WTC11 (cell line): ENCODE results near the gene CCNB2. TPM values are rescaled to one million over a fixed set of nuclear protein-coding genes. Genes with fewer than 3 reads are reported as not detected.

Experiments used
- ATAC-seq: fragments of 200-7000 bp; cut with Tn5 transposase; 2 replicates; pipeline ENCODE4 v1.10.0; 2021; ENCODE audit warnings: mild to moderate bottlenecking, moderate library complexity
- CTCF ChIA-PET: fragments of 300-600 bp; sonication (Branson Sonifier 250); formaldehyde crosslinking; loops from one replicate; lab custom pipeline; 2021; ENCODE audit warnings: antibody characterized with exemption; lab: Charles Lee
- POLR2A ChIA-PET: fragments of 350-600 bp; sonication (Branson Sonifier 250); formaldehyde crosslinking; loops from one replicate; lab custom pipeline; 2021; ENCODE audit warnings: antibody characterized with exemption; lab: Charles Lee
- DNase-seq: peaks from one replicate; pipeline ENCODE4 v3.0.0; 2021; ENCODE audit warnings: low spot score
- H3K27ac Mint-ChIP-seq: 2 replicates; pipeline ENCODE4 v1.8.0; 2021; ENCODE audit warnings: mixed read lengths
- H3K27me3 Mint-ChIP-seq: 2 replicates; pipeline ENCODE4 v1.8.0; 2021; ENCODE audit warnings: low read depth, mild to moderate bottlenecking, moderate library complexity, mixed read lengths
- H3K36me3 Mint-ChIP-seq: 2 replicates; pipeline ENCODE4 v1.8.0; 2021; ENCODE audit warnings: mixed read lengths
- H3K4me1 Mint-ChIP-seq: 2 replicates; pipeline ENCODE4 v1.8.0; 2022; ENCODE audit warnings: mixed read lengths
- H3K4me3 Mint-ChIP-seq: 2 replicates; pipeline ENCODE4 v1.8.0; 2021; ENCODE audit warnings: mild to moderate bottlenecking, moderate library complexity, mixed read lengths
- H3K9me3 Mint-ChIP-seq: 2 replicates; pipeline ENCODE4 v1.8.0; 2021; ENCODE audit warnings: mixed read lengths
- ATF6 ChIP-seq: sonication (generic); formaldehyde crosslinking; IDR thresholded peaks from 2 replicates; pipeline ENCODE4 v1.8.1; 2023; ENCODE audit warnings: mild to moderate bottlenecking, missing genetic modification reagents
- CBFB ChIP-seq: sonication (generic); formaldehyde crosslinking; IDR thresholded peaks from 2 replicates; pipeline ENCODE4 v1.8.1; 2022; ENCODE audit warnings: mild to moderate bottlenecking, low read depth, missing genetic modification reagents
- CREM ChIP-seq: sonication (generic); formaldehyde crosslinking; IDR thresholded peaks from 2 replicates; pipeline ENCODE4 v1.8.1; 2022; ENCODE audit warnings: mild to moderate bottlenecking, missing genetic modification reagents, moderate library complexity
- FOXK1 ChIP-seq: sonication (generic); formaldehyde crosslinking; IDR thresholded peaks from 2 replicates; pipeline ENCODE4 v1.8.0; 2022; ENCODE audit warnings: mild to moderate bottlenecking, moderate library complexity, missing genetic modification reagents
- GABPB1 ChIP-seq: sonication (generic); formaldehyde crosslinking; IDR thresholded peaks from 2 replicates; pipeline ENCODE4 v1.8.1; 2023; ENCODE audit warnings: mild to moderate bottlenecking, missing genetic modification reagents
- GRHL2 ChIP-seq: fragments of 250-450 bp; sonication (Bioruptor Pico); IDR thresholded peaks from 2 replicates; pipeline ENCODE4 v1.8.0; 2022; ENCODE audit warnings: mild to moderate bottlenecking, moderate library complexity; ENCODE audit not compliant: insufficient replicate concordance, severe bottlenecking
- JUN ChIP-seq: sonication (generic); formaldehyde crosslinking; IDR thresholded peaks from 2 replicates; pipeline ENCODE4 v1.8.0; 2023; ENCODE audit warnings: mild to moderate bottlenecking, missing genetic modification reagents
- NR2C2 ChIP-seq: sonication (generic); formaldehyde crosslinking; IDR thresholded peaks from 2 replicates; pipeline ENCODE4 v1.8.0; 2022; ENCODE audit warnings: mild to moderate bottlenecking, missing genetic modification reagents
- OVOL2 ChIP-seq: fragments of 250-450 bp; sonication (Bioruptor Pico); IDR thresholded peaks from 2 replicates; pipeline ENCODE4 v1.9.0; 2021; ENCODE audit warnings: mild to moderate bottlenecking, borderline replicate concordance
- RELA ChIP-seq: sonication (generic); formaldehyde crosslinking; IDR thresholded peaks from 2 replicates; pipeline ENCODE4 v1.8.1; 2022; ENCODE audit warnings: missing genetic modification reagents, mild to moderate bottlenecking, borderline replicate concordance
- SMAD4 ChIP-seq: sonication (generic); formaldehyde crosslinking; IDR thresholded peaks from 2 replicates; pipeline ENCODE4 v1.8.0; 2022; ENCODE audit warnings: mild to moderate bottlenecking, missing genetic modification reagents
- SOX15 ChIP-seq: fragments of 250-450 bp; sonication (Bioruptor Pico); IDR thresholded peaks from 2 replicates; pipeline ENCODE4 v1.9.0; 2021; ENCODE audit warnings: mild to moderate bottlenecking
- TEAD1 ChIP-seq: sonication (generic); formaldehyde crosslinking; IDR thresholded peaks from 2 replicates; pipeline ENCODE4 v1.8.0; 2022; ENCODE audit warnings: mild to moderate bottlenecking, missing genetic modification reagents
- ZNF121 ChIP-seq: sonication (generic); formaldehyde crosslinking; IDR thresholded peaks from 2 replicates; pipeline ENCODE4 v1.8.0; 2023; ENCODE audit warnings: missing genetic modification reagents
- ZNF263 ChIP-seq: sonication (generic); formaldehyde crosslinking; IDR thresholded peaks from 2 replicates; pipeline ENCODE4 v1.8.1; 2022; ENCODE audit warnings: low read depth, mild to moderate bottlenecking, moderate library complexity, missing genetic modification reagents
- ZNF396 ChIP-seq: fragments of 250-450 bp; sonication (Bioruptor Pico); IDR thresholded peaks from 2 replicates; pipeline ENCODE4 v1.8.0; 2021; ENCODE audit warnings: mild to moderate bottlenecking, moderate library complexity, borderline replicate concordance
- ZNF416 ChIP-seq: fragments of 250-450 bp; sonication (Bioruptor Pico); IDR thresholded peaks from 2 replicates; pipeline ENCODE4 v1.9.0; 2021; ENCODE audit warnings: mild to moderate bottlenecking, inconsistent platforms
- ZSCAN18 ChIP-seq: fragments of 250-450 bp; sonication (Bioruptor Pico); IDR thresholded peaks from 2 replicates; pipeline ENCODE4 v2.1.2; 2022; ENCODE audit warnings: mild to moderate bottlenecking, moderate library complexity
- total RNA-seq: library from RNA; stranded (reverse); gene quantifications from 3 replicates; pipeline ENCODE4 v1.2.3, GENCODE V29; 2021
- TF ChIP-seq, protein P1 (sequence below): sonication (generic); formaldehyde crosslinking; conservative IDR thresholded peaks from 2 replicates; pipeline ENCODE4 v1.8.1; 2023; ENCODE audit warnings: mild to moderate bottlenecking, low read depth, missing genetic modification reagents, moderate library complexity
- TF ChIP-seq, protein P2 (sequence below): fragments of 250-450 bp; sonication (Bioruptor Pico); IDR thresholded peaks from 2 replicates; pipeline ENCODE4 v1.9.0; 2021; ENCODE audit warnings: mild to moderate bottlenecking
- TF ChIP-seq, protein P3 (sequence below): sonication (generic); formaldehyde crosslinking; IDR thresholded peaks from 2 replicates; pipeline ENCODE4 v1.8.1; 2023; ENCODE audit warnings: mild to moderate bottlenecking, missing genetic modification reagents, moderate library complexity
- TF ChIP-seq, protein P4 (sequence below): fragments of 200-600 bp; IDR thresholded peaks from 2 replicates; pipeline ENCODE4 v1.8.0; 2022; ENCODE audit warnings: antibody characterized with exemption
- TF ChIP-seq, protein P5 (sequence below): sonication (generic); formaldehyde crosslinking; conservative IDR thresholded peaks from 2 replicates; pipeline ENCODE4 v1.8.1; 2022; ENCODE audit warnings: mild to moderate bottlenecking, missing genetic modification reagents
- TF ChIP-seq, protein P6 (sequence below): sonication (generic); formaldehyde crosslinking; IDR thresholded peaks from 2 replicates; pipeline ENCODE4 v1.8.1; 2022; ENCODE audit warnings: mild to moderate bottlenecking, moderate library complexity, missing genetic modification reagents

CCNB2 gene
- total RNA-seq, 1 experiment from 2014 or later, result 93.3 TPM

- H3K9me3 Mint-ChIP-seq, result no peaks in the 10 kb centered on the region; the same call in 1 of the 2 replicates
- ATAC-seq, result no peak
- no peak overlapping the region for H3K27ac Mint-ChIP-seq
- CTCF ChIA-PET, result interaction anchor here (2.0 kb wide), 1 partner anchor 17 kb away, joined by 5 read pairs; no protein-coding TSS in a partner anchor
- H3K4me1 Mint-ChIP-seq, result no peaks in the 10 kb centered on the region
- H3K4me3 Mint-ChIP-seq, result no peak overlapping the region
- POLR2A ChIA-PET, result no interaction called here
- H3K27me3 Mint-ChIP-seq, result no peaks in the 10 kb centered on the region
- H3K36me3 Mint-ChIP-seq, result peaks cover 83% of the 10 kb centered on the region
- no peak for DNase-seq
- TF ChIP-seq GRHL2 (CRISPR knock-in tag), result no peak
- no peak for TF ChIP-seq GABPB1 (CRISPR knock-in tag)
- TF ChIP-seq SOX15 (CRISPR knock-in tag), result no peak
- no peak for TF ChIP-seq ZNF416 (CRISPR knock-in tag)
- TF ChIP-seq, protein P1, sequence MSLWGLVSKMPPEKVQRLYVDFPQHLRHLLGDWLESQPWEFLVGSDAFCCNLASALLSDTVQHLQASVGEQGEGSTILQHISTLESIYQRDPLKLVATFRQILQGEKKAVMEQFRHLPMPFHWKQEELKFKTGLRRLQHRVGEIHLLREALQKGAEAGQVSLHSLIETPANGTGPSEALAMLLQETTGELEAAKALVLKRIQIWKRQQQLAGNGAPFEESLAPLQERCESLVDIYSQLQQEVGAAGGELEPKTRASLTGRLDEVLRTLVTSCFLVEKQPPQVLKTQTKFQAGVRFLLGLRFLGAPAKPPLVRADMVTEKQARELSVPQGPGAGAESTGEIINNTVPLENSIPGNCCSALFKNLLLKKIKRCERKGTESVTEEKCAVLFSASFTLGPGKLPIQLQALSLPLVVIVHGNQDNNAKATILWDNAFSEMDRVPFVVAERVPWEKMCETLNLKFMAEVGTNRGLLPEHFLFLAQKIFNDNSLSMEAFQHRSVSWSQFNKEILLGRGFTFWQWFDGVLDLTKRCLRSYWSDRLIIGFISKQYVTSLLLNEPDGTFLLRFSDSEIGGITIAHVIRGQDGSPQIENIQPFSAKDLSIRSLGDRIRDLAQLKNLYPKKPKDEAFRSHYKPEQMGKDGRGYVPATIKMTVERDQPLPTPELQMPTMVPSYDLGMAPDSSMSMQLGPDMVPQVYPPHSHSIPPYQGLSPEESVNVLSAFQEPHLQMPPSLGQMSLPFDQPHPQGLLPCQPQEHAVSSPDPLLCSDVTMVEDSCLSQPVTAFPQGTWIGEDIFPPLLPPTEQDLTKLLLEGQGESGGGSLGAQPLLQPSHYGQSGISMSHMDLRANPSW (CRISPR knock-in tag), result no peak
- TF ChIP-seq ZNF263 (CRISPR knock-in tag), result no peak
- TF ChIP-seq CBFB, result no peak
- no peak for TF ChIP-seq OVOL2 (CRISPR knock-in tag)
- TF ChIP-seq CREM (CRISPR knock-in tag), result no peak
- TF ChIP-seq, protein P2, sequence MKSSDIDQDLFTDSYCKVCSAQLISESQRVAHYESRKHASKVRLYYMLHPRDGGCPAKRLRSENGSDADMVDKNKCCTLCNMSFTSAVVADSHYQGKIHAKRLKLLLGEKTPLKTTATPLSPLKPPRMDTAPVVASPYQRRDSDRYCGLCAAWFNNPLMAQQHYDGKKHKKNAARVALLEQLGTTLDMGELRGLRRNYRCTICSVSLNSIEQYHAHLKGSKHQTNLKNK (CRISPR knock-in tag), result no peak
- no peak for TF ChIP-seq ZSCAN18
- no peak for TF ChIP-seq NR2C2 (CRISPR knock-in tag)
- TF ChIP-seq FOXK1 (CRISPR knock-in tag), result no peak
- TF ChIP-seq RELA (CRISPR knock-in tag), result no peak
- no peak for TF ChIP-seq ZNF396 (CRISPR knock-in tag)
- TF ChIP-seq, all 79 proteins: peak for 0
Observed at GRCh38 chr15:59120937-59121336, 16.0 kb downstream of the CCNB2 start.

DNA sequence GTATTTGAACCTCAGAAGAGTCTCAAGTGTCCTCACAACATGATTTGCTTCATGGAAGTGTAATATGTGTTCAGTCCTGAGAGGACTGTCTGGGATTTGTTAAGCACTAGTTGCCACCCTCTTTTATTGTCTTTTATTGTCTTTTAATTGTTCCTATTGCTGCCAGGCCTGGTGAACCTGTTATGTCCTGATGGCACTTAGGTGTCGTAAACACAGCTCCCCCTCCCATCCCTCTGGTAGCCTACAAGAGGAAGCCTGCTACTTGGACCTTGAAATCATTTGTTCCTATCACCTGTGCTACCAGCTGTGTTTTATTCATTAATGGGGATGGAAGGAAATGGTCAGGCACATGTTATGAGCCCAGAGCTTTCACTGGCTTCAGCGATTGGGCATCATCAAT lies 19.3 kb downstream of the CCNB2 start:
- POLR2A ChIA-PET, result no interaction called here
- CTCF ChIA-PET, result no interaction called here
- TF ChIP-seq SMAD4 (CRISPR knock-in tag), result no peak
- TF ChIP-seq GRHL2 (CRISPR knock-in tag), result no peak
- no peak for TF ChIP-seq JUN
- no peak for TF ChIP-seq ATF6 (CRISPR knock-in tag)
- TF ChIP-seq, protein P3, sequence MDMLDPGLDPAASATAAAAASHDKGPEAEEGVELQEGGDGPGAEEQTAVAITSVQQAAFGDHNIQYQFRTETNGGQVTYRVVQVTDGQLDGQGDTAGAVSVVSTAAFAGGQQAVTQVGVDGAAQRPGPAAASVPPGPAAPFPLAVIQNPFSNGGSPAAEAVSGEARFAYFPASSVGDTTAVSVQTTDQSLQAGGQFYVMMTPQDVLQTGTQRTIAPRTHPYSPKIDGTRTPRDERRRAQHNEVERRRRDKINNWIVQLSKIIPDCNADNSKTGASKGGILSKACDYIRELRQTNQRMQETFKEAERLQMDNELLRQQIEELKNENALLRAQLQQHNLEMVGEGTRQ (CRISPR knock-in tag), result no peak
- TF ChIP-seq CBFB, result no peak
- no peak for TF ChIP-seq ZNF121 (CRISPR knock-in tag)
- TF ChIP-seq, protein P4, sequence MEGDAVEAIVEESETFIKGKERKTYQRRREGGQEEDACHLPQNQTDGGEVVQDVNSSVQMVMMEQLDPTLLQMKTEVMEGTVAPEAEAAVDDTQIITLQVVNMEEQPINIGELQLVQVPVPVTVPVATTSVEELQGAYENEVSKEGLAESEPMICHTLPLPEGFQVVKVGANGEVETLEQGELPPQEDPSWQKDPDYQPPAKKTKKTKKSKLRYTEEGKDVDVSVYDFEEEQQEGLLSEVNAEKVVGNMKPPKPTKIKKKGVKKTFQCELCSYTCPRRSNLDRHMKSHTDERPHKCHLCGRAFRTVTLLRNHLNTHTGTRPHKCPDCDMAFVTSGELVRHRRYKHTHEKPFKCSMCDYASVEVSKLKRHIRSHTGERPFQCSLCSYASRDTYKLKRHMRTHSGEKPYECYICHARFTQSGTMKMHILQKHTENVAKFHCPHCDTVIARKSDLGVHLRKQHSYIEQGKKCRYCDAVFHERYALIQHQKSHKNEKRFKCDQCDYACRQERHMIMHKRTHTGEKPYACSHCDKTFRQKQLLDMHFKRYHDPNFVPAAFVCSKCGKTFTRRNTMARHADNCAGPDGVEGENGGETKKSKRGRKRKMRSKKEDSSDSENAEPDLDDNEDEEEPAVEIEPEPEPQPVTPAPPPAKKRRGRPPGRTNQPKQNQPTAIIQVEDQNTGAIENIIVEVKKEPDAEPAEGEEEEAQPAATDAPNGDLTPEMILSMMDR, result no peak
- no peak for TF ChIP-seq GABPB1 (CRISPR knock-in tag)
- TF ChIP-seq, protein P5, sequence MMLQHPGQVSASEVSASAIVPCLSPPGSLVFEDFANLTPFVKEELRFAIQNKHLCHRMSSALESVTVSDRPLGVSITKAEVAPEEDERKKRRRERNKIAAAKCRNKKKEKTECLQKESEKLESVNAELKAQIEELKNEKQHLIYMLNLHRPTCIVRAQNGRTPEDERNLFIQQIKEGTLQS (CRISPR knock-in tag), result no peak
- no peak for TF ChIP-seq TEAD1 (CRISPR knock-in tag)
- TF ChIP-seq, protein P6, sequence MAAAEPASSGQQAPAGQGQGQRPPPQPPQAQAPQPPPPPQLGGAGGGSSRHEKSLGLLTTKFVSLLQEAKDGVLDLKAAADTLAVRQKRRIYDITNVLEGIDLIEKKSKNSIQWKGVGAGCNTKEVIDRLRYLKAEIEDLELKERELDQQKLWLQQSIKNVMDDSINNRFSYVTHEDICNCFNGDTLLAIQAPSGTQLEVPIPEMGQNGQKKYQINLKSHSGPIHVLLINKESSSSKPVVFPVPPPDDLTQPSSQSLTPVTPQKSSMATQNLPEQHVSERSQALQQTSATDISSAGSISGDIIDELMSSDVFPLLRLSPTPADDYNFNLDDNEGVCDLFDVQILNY (CRISPR knock-in tag), result no peak

More for the DNA sequence above, 19.3 kb downstream of the CCNB2 start:
- Mint-ChIP-seq H3K36me3 (peaks cover 87% of the 10 kb centered on the region), H3K9me3 (peaks cover 22% of the 10 kb centered on the region), H3K27me3 (no peaks in the 10 kb centered on the region), H3K4me3 (no peak overlapping the region), H3K4me1 (no peaks in the 10 kb centered on the region), H3K27ac (no peak overlapping the region)
- no peak for ATAC-seq
- DNase-seq, result no peak
